ENCODE measurements around the gene MROH7. TPM values are rescaled to one million over a fixed set of nuclear protein-coding genes. Genes with fewer than 3 reads are reported as not detected.

MROH7 gene
- polyA plus RNA-seq, 3 donors, result 1.1 TPM; not detected in 2

DNA sequence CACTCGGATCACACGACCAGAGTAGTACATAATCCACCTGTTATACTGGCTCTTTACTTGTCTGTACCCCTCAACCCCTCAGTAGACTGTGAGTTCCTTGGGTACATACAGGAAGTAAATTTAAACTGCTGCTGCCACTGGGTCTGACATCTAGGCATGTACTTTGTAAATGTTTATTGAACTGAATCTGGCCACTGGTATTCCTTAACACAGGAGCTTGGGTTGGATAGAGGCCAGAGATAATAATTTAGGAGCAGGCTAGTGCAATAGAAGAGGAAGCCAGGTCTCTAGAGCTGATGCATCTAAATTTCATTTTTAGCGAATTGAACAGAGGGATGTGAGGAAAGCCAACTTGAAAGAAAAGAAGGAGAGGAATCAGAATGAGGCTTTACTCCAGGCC lies 86.4 kb downstream of the MROH7 start:
- peaks cover 80 to 99% of the 10 kb centered on the region in 2 donors for H3K36me3 ChIP-seq (replicated peaks in 1 of 2; ENCODE audit: control insufficient read depth in 1 of 2, insufficient read depth in 2 of 2, low read length in 2 of 2)

DNA sequence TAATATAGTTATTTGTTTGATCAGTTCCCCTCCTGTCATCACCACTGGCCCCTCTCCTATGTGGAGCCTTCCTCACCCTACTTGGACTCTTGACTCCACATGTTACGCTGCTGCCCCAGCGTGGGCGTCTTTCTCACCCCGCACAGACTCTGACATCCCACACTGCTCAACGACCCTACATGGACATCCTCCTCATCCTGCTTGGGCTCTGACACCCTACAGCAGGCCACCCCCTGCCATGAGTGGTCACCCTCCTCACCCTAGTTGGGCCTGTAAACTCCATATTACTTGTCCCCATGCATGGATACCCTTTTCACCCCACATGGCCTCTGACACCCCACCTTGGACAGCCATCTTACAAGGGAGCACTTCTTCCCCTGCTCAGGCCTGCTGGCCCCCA lies 95.1 kb downstream of the MROH7 start:
- Histone ChIP-seq H3K9ac (ENCODE audit: insufficient read depth, low read length, poor library complexity, severe bottlenecking) (no peak overlapping the region), H3K27me3 (ENCODE audit: control insufficient read depth in 2 of 2, insufficient read depth in 2 of 2, low read length in 2 of 2) (no peaks in the 10 kb centered on the region), H3K36me3 (replicated peaks in 1 of 2; ENCODE audit: control insufficient read depth in 1 of 2, insufficient read depth in 2 of 2, low read length in 2 of 2) (peaks cover 88 to 97% of the 10 kb centered on the region in 2 donors), H3K4me1 (ENCODE audit: control insufficient read depth in 1 of 2, insufficient read depth in 2 of 2, low read length in 2 of 2) (no peaks in the 10 kb centered on the region), H3K27ac (ENCODE audit: low read depth in 1 of 2, low read length in 2 of 2) (no peak overlapping the region), H3K9me3 (replicated peaks in 1 of 2; ENCODE audit: control insufficient read depth in 1 of 2, insufficient read depth in 1 of 2, low read length in 2 of 2) (no peaks in the 10 kb centered on the region), H3K4me3 (replicated peaks in 1 of 3; ENCODE audit: low read depth in 2 of 3, low read length in 3 of 3) (no peak overlapping the region), H3K4me2 (replicated peaks; ENCODE audit: extremely low read depth, low read length, poor library complexity, severe bottlenecking) (no peak overlapping the region), H4K20me1 (ENCODE audit: insufficient read depth, low read length) (no peaks in the 10 kb centered on the region), H3K79me2 (ENCODE audit: insufficient read depth, low read length) (no peaks in the 10 kb centered on the region), H2AFZ (ENCODE audit: insufficient read depth, low read depth, low read length, poor library complexity, severe bottlenecking) (no peak overlapping the region)
- no peaks in the 10 kb centered on the region for H3K9me3 Mint-ChIP-seq
- TF ChIP-seq, protein P1, sequence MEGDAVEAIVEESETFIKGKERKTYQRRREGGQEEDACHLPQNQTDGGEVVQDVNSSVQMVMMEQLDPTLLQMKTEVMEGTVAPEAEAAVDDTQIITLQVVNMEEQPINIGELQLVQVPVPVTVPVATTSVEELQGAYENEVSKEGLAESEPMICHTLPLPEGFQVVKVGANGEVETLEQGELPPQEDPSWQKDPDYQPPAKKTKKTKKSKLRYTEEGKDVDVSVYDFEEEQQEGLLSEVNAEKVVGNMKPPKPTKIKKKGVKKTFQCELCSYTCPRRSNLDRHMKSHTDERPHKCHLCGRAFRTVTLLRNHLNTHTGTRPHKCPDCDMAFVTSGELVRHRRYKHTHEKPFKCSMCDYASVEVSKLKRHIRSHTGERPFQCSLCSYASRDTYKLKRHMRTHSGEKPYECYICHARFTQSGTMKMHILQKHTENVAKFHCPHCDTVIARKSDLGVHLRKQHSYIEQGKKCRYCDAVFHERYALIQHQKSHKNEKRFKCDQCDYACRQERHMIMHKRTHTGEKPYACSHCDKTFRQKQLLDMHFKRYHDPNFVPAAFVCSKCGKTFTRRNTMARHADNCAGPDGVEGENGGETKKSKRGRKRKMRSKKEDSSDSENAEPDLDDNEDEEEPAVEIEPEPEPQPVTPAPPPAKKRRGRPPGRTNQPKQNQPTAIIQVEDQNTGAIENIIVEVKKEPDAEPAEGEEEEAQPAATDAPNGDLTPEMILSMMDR (IDR thresholded peaks at IDR 0.05), result no peak
- H3K4me3 Mint-ChIP-seq, result no peak overlapping the region
- no peak for DNase-seq
- H3K27ac Mint-ChIP-seq, result peak overlapping the region in 2 of 7 donors; percentile 3 to 48
- H3K27me3 Mint-ChIP-seq (ENCODE audit: low read depth in 3 of 3), result no peaks in the 10 kb centered on the region
- WGBS (ENCODE audit: insufficient coverage), result 97% methylated on average over 5 of the region's 5 CpGs
- no peaks in the 10 kb centered on the region for H3K4me1 Mint-ChIP-seq
- intact Hi-C loops (cut with micrococcal nuclease), result no loop called here
- peaks cover 65 to 95% of the 10 kb centered on the region in 2 donors for H3K36me3 Mint-ChIP-seq

More for the DNA sequence above, 86.4 kb downstream of the MROH7 start:
- H3K27ac ChIP-seq (ENCODE audit: low read depth in 1 of 2, low read length in 2 of 2), result no peak overlapping the region
- Mint-ChIP-seq H3K9me3 (peaks cover 0 to 4% (median 0%) of the 10 kb centered on the region in 7 donors), H3K36me3 (peaks cover 81 to 87% of the 10 kb centered on the region in 2 donors), H3K4me1 (no peaks in the 10 kb centered on the region), H3K4me3 (no peak overlapping the region), H3K27ac (peak overlapping the region in 1 of 7 donors; percentile 63), H3K27me3 (ENCODE audit: low read depth in 3 of 3) (no peaks in the 10 kb centered on the region)
- no peaks in the 10 kb centered on the region for H3K9me3 ChIP-seq (replicated peaks in 1 of 2; ENCODE audit: control insufficient read depth in 1 of 2, insufficient read depth in 1 of 2, low read length in 2 of 2)
- H3K4me1 ChIP-seq (ENCODE audit: control insufficient read depth in 1 of 2, insufficient read depth in 2 of 2, low read length in 2 of 2), result no peaks in the 10 kb centered on the region
- H3K9ac ChIP-seq (ENCODE audit: insufficient read depth, low read length, poor library complexity, severe bottlenecking), result no peak overlapping the region
- no peaks in the 10 kb centered on the region for H4K20me1 ChIP-seq (ENCODE audit: insufficient read depth, low read length)
- intact Hi-C loops (cut with micrococcal nuclease), result no loop called here
- WGBS (ENCODE audit: insufficient coverage), result 100% methylated on average over 1 of the region's 3 CpGs
- H2AFZ ChIP-seq (ENCODE audit: insufficient read depth, low read depth, low read length, poor library complexity, severe bottlenecking), result no peak overlapping the region
- TF ChIP-seq, protein P1 (IDR thresholded peaks at IDR 0.05), result no peak
- H3K4me3 ChIP-seq (replicated peaks in 1 of 3; ENCODE audit: low read depth in 2 of 3, low read length in 3 of 3), result no peak overlapping the region
- DNase-seq, result no peak
- no peaks in the 10 kb centered on the region for H3K79me2 ChIP-seq (ENCODE audit: insufficient read depth, low read length)
- H3K4me2 ChIP-seq (replicated peaks; ENCODE audit: extremely low read depth, low read length, poor library complexity, severe bottlenecking), result no peak overlapping the region
- H3K27me3 ChIP-seq (ENCODE audit: control insufficient read depth in 2 of 2, insufficient read depth in 2 of 2, low read length in 2 of 2), result no peaks in the 10 kb centered on the region
